OCI-LY7 (cell line): ENCODE measurements around the gene ZNF544.

ENCODE experiments used
- EZH2phosphoT487 ChIP-seq: fragments of 200-600 bp; sonication (generic); IDR thresholded peaks from 2 replicates; pipeline ENCODE4 v1.6.1; 2018; ENCODE audit warnings: low read depth, borderline replicate concordance, mild to moderate bottlenecking, mixed run types, antibody characterized with exemption, low read length, moderate library complexity, mixed read lengths
- TF ChIP-seq, protein P1 (sequence below): fragments of 200-600 bp; sonication (generic); conservative IDR thresholded peaks from 2 replicates; pipeline ENCODE4 v1.5.1; 2014; ENCODE audit warnings: mild to moderate bottlenecking, antibody characterized with exemption, low read length, moderate library complexity, mixed read lengths

DNA sequence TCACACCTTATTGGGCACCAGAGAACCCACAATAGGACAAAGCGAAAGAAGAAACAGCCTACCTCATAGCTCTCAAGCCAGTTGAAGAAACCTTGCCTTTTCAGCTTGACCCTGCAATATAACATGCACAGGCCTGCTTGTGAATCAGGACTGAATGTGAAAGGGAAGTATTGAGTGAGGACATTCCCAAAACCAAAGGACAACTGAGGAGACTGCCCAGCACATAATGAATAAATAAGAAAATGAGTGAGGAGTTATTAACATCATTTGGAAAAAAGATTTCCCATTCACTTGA, 15.7 kb upstream of the ZNF544 start:
- TF ChIP-seq, protein P1, sequence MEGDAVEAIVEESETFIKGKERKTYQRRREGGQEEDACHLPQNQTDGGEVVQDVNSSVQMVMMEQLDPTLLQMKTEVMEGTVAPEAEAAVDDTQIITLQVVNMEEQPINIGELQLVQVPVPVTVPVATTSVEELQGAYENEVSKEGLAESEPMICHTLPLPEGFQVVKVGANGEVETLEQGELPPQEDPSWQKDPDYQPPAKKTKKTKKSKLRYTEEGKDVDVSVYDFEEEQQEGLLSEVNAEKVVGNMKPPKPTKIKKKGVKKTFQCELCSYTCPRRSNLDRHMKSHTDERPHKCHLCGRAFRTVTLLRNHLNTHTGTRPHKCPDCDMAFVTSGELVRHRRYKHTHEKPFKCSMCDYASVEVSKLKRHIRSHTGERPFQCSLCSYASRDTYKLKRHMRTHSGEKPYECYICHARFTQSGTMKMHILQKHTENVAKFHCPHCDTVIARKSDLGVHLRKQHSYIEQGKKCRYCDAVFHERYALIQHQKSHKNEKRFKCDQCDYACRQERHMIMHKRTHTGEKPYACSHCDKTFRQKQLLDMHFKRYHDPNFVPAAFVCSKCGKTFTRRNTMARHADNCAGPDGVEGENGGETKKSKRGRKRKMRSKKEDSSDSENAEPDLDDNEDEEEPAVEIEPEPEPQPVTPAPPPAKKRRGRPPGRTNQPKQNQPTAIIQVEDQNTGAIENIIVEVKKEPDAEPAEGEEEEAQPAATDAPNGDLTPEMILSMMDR: no peak
- no peak for TF ChIP-seq EZH2phosphoT487
